ENCODE data around the gene GALNTL6. TPM values are rescaled to one million over a fixed set of nuclear protein-coding genes. Genes with fewer than 3 reads are reported as not detected.

The GALNTL6 gene
- total and polyA plus RNA-seq, 2 experiments from 2014 or later: not detected

DNA sequence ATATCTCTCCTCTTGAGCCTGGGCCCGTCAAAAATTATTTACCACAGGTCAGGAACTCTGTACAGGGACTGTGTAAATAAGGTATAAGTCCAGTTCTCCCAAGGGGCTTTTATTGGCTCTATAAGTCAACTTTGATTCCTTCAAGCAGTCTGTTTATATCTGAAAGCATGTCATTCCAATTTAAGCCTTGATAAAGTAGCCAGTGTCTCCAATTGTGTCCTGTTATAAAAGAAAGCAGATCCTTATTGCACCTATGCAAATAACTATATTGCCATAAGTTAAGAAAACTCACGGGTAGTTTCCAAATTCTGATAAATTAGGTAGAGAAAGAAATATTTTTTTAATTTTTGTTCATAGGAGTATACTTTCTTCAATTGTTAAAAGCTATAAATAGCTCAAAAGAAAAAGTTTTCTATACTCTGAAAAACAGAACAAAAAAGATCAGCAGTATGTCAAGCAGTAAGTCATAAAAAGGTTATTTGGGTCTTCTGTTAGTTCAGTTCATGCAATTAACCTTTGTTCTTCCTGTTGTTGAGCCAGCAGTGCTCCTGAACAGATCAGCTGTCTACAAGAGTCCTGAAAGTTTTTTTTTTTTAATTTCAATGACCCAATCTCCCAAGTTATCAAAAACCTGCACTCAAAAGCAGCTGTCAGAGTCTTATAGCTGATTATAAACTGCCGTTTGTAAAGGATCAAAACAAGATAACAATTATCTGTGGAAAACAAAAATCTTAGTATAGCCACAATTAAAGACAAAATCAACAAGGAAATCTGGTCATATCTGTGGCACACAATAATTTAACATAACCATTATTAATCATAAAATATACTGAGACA lies 1177.0 kb downstream of the GALNTL6 start:
- in situ Hi-C loops (cut with MboI): no loop called here
- DNase-seq: no peak
- no peak overlapping the region for H3K4me2 ChIP-seq (ENCODE audit: unreplicated experiment)
- TF ChIP-seq EZH2 (IDR thresholded peaks at IDR 0.05; ENCODE audit: insufficient read depth, poor library complexity, severe bottlenecking): no peak
- no peak for TF ChIP-seq EZH2phosphoT487 (IDR thresholded peaks at IDR 0.05; ENCODE audit: insufficient read depth, low read depth)
- no peaks in the 10 kb centered on the region for H3K9me3 ChIP-seq (ENCODE audit: low read depth)
- no peak overlapping the region for H3K4me3 ChIP-seq
- no peaks in the 10 kb centered on the region for H3K79me2 ChIP-seq (ENCODE audit: insufficient read depth)
- no peaks in the 10 kb centered on the region for H3K36me3 ChIP-seq (ENCODE audit: low read depth)
- no peaks in the 10 kb centered on the region for H3F3A ChIP-seq (ENCODE audit: insufficient read depth)
- no peaks in the 10 kb centered on the region for H3K9me2 ChIP-seq (ENCODE audit: insufficient read depth)
- no peak overlapping the region for H3K9ac ChIP-seq
- H4K20me1 ChIP-seq (ENCODE audit: insufficient read depth): no peaks in the 10 kb centered on the region
- H3K4me1 ChIP-seq (ENCODE audit: insufficient read depth): no peaks in the 10 kb centered on the region
- H2AFZ ChIP-seq: no peak overlapping the region
- 15 to 19% methylated on average over 3 of the region's 3 CpGs for WGBS, 2 experiments (ENCODE audit: low coverage in 1 of 2, low lambda C conversion rate in 2 of 2, missing lambda C conversion rate in 2 of 2)
- H3K27me3 ChIP-seq (replicated peaks; ENCODE audit: insufficient read depth): no peaks in the 10 kb centered on the region
- no peak overlapping the region for H3K27ac ChIP-seq

DNA sequence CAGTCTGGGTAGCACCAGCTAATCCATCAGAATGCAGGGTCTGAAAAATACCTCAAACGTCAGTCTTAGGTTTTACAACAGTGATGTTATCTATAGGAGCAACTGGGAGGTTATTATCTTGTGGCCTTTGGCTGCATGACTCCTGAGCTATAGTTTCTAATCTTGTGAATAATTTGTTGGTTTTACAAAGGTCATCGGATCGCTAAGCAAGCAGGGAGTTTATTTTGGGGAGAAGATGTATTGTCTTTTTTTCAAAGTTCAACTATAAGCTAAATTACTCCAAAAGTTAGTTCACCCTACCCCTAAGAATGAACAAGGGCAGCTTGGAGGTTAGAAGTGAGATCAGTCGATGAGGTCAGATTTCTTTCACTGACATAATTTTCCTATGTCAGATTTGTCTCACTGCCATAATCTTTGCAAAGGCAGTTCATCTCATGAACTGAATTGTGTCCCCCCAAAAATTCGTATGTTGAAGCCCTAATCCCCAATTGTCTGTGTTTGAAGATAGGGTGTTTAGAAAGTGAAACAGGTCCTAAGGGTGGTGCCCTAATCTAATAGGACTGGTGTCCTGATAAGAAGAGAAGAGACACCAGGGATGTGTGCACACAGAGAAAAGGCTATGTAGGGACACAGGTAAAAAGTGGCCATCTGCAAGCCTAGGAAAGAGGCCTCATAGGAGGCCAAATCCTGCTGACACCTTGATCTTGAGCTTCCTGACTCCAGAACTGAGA lies 1179.6 kb downstream of the GALNTL6 start:
- H3K9ac ChIP-seq: no peak overlapping the region
- no peaks in the 10 kb centered on the region for H3K9me3 ChIP-seq (ENCODE audit: low read depth)
- H4K20me1 ChIP-seq (ENCODE audit: insufficient read depth): no peaks in the 10 kb centered on the region
- H3K27me3 ChIP-seq (replicated peaks; ENCODE audit: insufficient read depth): no peaks in the 10 kb centered on the region
- H2AFZ ChIP-seq: no peak overlapping the region
- DNase-seq: no peak
- no peaks in the 10 kb centered on the region for H3K9me2 ChIP-seq (ENCODE audit: insufficient read depth)
- no peak overlapping the region for H3K27ac ChIP-seq
- no peak overlapping the region for H3K4me3 ChIP-seq
- TF ChIP-seq EZH2phosphoT487 (IDR thresholded peaks at IDR 0.05; ENCODE audit: insufficient read depth, low read depth): no peak
- no peak for TF ChIP-seq EZH2 (IDR thresholded peaks at IDR 0.05; ENCODE audit: insufficient read depth, poor library complexity, severe bottlenecking)
- in situ Hi-C loops (cut with MboI): no loop called here
- 0 out of 2 replicates have a peak, but pooled peaks cover 1% of the 10 kb centered on the region for H3K4me1 ChIP-seq (ENCODE audit: insufficient read depth)
- WGBS, 2 experiments (ENCODE audit: low coverage in 1 of 2, low lambda C conversion rate in 2 of 2, missing lambda C conversion rate in 2 of 2): 77 to 78% methylated on average over 5 of the region's 5 CpGs
- H3K36me3 ChIP-seq (ENCODE audit: low read depth): no peaks in the 10 kb centered on the region
- no peak overlapping the region for H3K4me2 ChIP-seq (ENCODE audit: unreplicated experiment)
- H3K79me2 ChIP-seq (ENCODE audit: insufficient read depth): no peaks in the 10 kb centered on the region
- no peaks in the 10 kb centered on the region for H3F3A ChIP-seq (ENCODE audit: insufficient read depth)

DNA sequence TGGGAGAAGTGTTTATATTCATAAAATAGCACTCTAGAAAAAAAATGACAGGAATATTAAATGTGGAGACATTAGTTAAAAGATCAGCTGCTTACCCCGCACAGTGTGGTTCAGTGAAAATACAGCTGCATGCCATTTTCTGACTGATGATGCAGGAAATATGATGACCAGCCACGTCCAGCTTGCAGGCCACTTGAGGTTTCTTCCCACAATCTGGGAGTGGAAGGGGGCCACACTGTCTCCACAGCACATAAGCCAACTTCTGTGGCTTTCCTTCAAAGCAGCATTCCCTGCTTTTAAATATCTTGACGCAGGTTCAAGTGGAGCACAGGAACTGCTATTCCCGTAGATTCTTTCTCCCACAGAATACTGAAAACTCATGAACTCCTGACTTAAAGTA lies 1182.0 kb downstream of the GALNTL6 start:
- Histone ChIP-seq H3K27ac (no peak overlapping the region), H2AFZ (no peak overlapping the region), H3F3A (ENCODE audit: insufficient read depth) (peaks cover 13% of the 10 kb centered on the region; the same call in 1 of the 2 replicates), H4K20me1 (ENCODE audit: insufficient read depth) (no peaks in the 10 kb centered on the region), H3K9me3 (ENCODE audit: low read depth) (no peaks in the 10 kb centered on the region), H3K9ac (no peak overlapping the region), H3K9me2 (ENCODE audit: insufficient read depth) (no peaks in the 10 kb centered on the region), H3K4me3 (no peak overlapping the region), H3K4me1 (ENCODE audit: insufficient read depth) (peaks cover 16% of the 10 kb centered on the region), H3K4me2 (ENCODE audit: unreplicated experiment) (no peak overlapping the region), H3K27me3 (replicated peaks; ENCODE audit: insufficient read depth) (no peaks in the 10 kb centered on the region), H3K79me2 (ENCODE audit: insufficient read depth) (no peaks in the 10 kb centered on the region), H3K36me3 (ENCODE audit: low read depth) (no peaks in the 10 kb centered on the region)
- DNase-seq: no peak
- WGBS, 2 experiments (ENCODE audit: low coverage in 1 of 2, low lambda C conversion rate in 2 of 2, missing lambda C conversion rate in 2 of 2): 78 to 85% methylated on average over 4 of the region's 4 CpGs
- TF ChIP-seq EZH2phosphoT487 (IDR thresholded peaks at IDR 0.05; ENCODE audit: insufficient read depth, low read depth) (no peak), EZH2 (IDR thresholded peaks at IDR 0.05; ENCODE audit: insufficient read depth, poor library complexity, severe bottlenecking) (no peak)
- in situ Hi-C loops (cut with MboI): no loop called here

DNA sequence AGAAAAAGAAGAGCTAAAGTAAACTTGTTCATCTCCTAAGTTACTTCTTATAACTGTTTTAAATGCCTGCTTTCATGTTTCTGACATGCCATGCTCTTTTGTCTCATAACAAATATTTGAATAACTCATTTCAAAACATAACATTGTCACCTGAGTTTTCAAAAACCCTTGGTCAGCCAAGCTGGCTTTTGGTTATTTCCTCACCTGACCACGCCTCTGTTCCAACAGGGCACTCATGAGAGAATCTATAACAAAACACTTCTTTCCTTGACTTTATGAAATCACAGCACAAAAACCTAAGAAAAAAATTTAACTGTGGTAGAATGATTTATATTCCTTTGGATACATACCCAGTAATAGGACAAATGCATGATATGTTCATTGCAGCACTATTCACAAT lies 1182.5 kb downstream of the GALNTL6 start:
- Histone ChIP-seq H3K4me1 (ENCODE audit: insufficient read depth) (peaks cover 16% of the 10 kb centered on the region), H2AFZ (no peak overlapping the region), H3K27me3 (replicated peaks; ENCODE audit: insufficient read depth) (no peaks in the 10 kb centered on the region), H4K20me1 (ENCODE audit: insufficient read depth) (no peaks in the 10 kb centered on the region), H3K27ac (no peak overlapping the region), H3K36me3 (ENCODE audit: low read depth) (no peaks in the 10 kb centered on the region), H3K9me3 (ENCODE audit: low read depth) (no peaks in the 10 kb centered on the region), H3K4me3 (no peak overlapping the region), H3K9me2 (ENCODE audit: insufficient read depth) (no peaks in the 10 kb centered on the region), H3F3A (ENCODE audit: insufficient read depth) (peaks cover 13% of the 10 kb centered on the region; the same call in 1 of the 2 replicates), H3K79me2 (ENCODE audit: insufficient read depth) (no peaks in the 10 kb centered on the region), H3K4me2 (ENCODE audit: unreplicated experiment) (no peak overlapping the region), H3K9ac (no peak overlapping the region)
- DNase-seq: no peak
- 79 to 93% methylated on average over 1 of the region's 1 CpG for WGBS, 2 experiments (ENCODE audit: low coverage in 1 of 2, low lambda C conversion rate in 2 of 2, missing lambda C conversion rate in 2 of 2)
- in situ Hi-C loops (cut with MboI): no loop called here
- TF ChIP-seq EZH2 (IDR thresholded peaks at IDR 0.05; ENCODE audit: insufficient read depth, poor library complexity, severe bottlenecking) (no peak), EZH2phosphoT487 (IDR thresholded peaks at IDR 0.05; ENCODE audit: insufficient read depth, low read depth) (no peak)
